ENCODE data around the gene TLE1.

Gene TLE1

GRCh38 chr9:81573415-81574321 is 115.7 kb downstream of the TLE1 start:
- no peak for DNase-seq

- no peak for DNase-seq
Observed at GRCh38 chr9:81570083-81570482, 119.3 kb downstream of the TLE1 start.

GRCh38 chr9:81566074-81566698 is 123.2 kb downstream of the TLE1 start:
- DNase-seq, result no peak

- no peak for DNase-seq
Observed at GRCh38 chr9:81565609-81566008, 123.7 kb downstream of the TLE1 start.

GRCh38 chr9:81565144-81565543 is 124.2 kb downstream of the TLE1 start:
- DNase-seq, result no peak

GRCh38 chr9:81564632-81565031 is 124.7 kb downstream of the TLE1 start:
- DNase-seq, result no peak

GRCh38 chr9:81563739-81564138 is 125.6 kb downstream of the TLE1 start:
- no peak for DNase-seq

GRCh38 chr9:81563020-81563407 is 126.3 kb downstream of the TLE1 start:
- no peak for DNase-seq

- DNase-seq, result no peak
Observed at GRCh38 chr9:81562231-81563019, 126.9 kb downstream of the TLE1 start.

- DNase-seq, result no peak
Observed at GRCh38 chr9:81560851-81561732, 128.3 kb downstream of the TLE1 start.

- no peak for DNase-seq
Observed at GRCh38 chr9:81559709-81560108, 129.6 kb downstream of the TLE1 start.

- no peak for DNase-seq
Observed at GRCh38 chr9:81559197-81559596, 130.2 kb downstream of the TLE1 start.

- DNase-seq, result no peak
Observed at GRCh38 chr9:81558091-81558830, 131.1 kb downstream of the TLE1 start.

GRCh38 chr9:81557452-81558090 is 131.8 kb downstream of the TLE1 start:
- no peak for DNase-seq

- DNase-seq, result no peak
Observed at GRCh38 chr9:81556923-81557322, 132.4 kb downstream of the TLE1 start.

GRCh38 chr9:81552581-81552991 is 136.8 kb downstream of the TLE1 start:
- no peak for DNase-seq

GRCh38 chr9:81550207-81550583 is 139.2 kb downstream of the TLE1 start:
- no peak for DNase-seq

GRCh38 chr9:81549500-81550206 is 139.7 kb downstream of the TLE1 start:
- DNase-seq, result no peak

GRCh38 chr9:81548911-81549310 is 140.4 kb downstream of the TLE1 start:
- DNase-seq, result no peak

- no peak for DNase-seq
Observed at GRCh38 chr9:81546489-81546888, 142.9 kb downstream of the TLE1 start.

GRCh38 chr9:81543695-81544094 is 145.7 kb downstream of the TLE1 start:
- no peak for DNase-seq

All from stimulated activated CD4-positive, alpha-beta T cell treated with anti-CD3 and anti-CD28 coated beads, Interleukin-4, amount 100 ng/mL, for 4 hours (primary cell).